HEK293T (cell line): Measurements from ENCODE around the gene RHBDD1.

Experiments used
- BHLHE40 ChIP-seq: fragments of 450-650 bp; IDR thresholded peaks from 2 replicates; pipeline ENCODE4 v1.6.1; 2016; ENCODE audit warnings: mild to moderate bottlenecking, moderate library complexity, borderline replicate concordance
- FOXA1 ChIP-seq: fragments of 450-650 bp; IDR thresholded peaks from 2 replicates; pipeline ENCODE4 v1.6.1; 2016; ENCODE audit warnings: mild to moderate bottlenecking

DNA sequence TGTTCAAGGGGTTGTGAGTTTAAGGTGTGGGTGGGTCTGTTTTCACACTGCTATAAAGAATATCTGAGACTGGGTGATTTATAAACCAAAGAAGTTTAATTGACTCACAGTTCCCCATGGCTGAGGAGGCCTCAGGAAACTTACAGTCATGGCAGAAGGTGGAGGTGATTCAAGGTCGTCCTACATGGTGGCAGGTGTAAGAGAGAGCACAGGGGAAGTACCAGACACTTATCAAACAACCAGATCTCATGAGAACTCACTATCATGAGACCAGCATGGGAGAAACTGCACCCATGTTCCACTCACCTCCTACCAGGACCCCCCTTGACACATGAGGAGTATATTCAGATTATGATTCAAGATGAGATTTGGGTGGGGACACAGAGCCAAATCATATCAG is 38.0 kb downstream of the RHBDD1 start:
- TF ChIP-seq BHLHE40 (no peak), FOXA1 (no peak)
